GM18861 (cell line): ENCODE results near the gene S100A2.
"Not testable (repeated sequence)": the region's sequence is repeated elsewhere in the genome, so short reads cannot be mapped to it uniquely, and the experiment has no call there.

Experiments
- ATAC-seq: cut with Tn5 transposase; IDR thresholded peaks from one replicate; pipeline ENCODE4 v1.9.1; 2021; ENCODE audit not compliant: unreplicated experiment

The S100A2 gene

DNA sequence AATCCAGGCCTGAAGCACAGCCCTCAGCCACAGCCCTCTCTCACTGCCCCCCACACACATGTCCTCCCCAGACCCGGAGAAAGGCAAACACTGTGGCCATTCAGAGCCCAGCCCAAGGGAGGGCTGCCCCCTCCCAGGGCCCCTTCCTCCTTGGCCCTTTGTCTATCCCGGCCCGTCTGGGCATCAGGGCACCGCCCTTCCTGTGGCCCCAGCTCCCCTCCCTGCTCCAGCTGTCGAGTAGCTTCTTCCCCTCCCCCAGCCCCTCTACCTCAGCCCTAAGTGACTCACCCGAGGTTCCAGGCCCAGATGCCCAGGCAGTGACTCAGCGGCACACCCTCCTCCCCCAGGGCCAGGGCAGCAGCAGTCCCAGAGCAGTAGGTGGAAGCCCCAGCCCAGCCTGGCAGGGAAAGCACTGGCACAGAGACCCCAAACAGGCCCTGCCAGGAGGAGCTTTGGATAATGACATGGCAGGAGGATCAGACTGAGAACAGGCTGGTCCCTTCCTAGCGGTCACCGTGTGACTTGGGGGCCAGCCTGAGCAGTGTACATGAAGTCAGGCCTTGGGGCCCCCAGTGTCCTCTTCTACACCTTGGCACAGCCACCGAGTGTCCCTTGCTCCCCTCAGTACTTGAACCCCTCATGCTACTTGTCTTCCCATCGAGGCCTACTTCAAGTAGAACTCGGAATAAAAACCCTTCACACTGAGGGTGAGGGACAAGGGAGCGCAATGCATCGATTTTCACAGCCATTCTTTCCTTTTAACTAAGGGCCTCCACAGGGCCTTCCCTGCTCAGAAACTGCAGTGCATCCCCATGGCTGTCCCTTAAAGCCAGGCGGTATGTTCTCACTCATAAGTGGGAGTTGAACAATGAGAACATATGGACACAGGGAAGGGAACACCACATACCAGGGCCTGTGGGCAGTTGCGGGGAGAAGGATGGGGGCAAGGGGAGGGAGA lies 1.0 kb upstream of the S100A2 start:
- ATAC-seq, result no peak

DNA sequence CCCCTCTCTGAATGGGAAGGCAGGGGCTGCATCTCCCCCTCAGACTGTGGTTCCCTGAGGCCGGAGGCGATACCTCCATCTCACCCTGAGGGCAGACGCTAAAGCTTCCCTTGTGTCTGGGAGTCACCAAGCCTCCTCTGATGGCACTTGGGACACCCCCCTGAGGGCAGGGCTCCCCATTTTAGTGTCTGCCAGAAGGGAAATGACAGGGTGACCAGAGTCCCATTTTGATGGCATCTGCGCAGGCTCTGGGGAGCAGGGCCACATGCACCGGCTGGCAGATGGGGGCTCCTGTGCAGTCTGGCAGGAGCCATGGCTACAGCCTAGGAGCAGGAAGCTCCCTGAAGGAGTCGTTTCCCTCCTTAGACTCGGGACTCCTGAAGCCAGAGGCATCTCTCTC lies 1.7 kb downstream of the S100A2 start:
- no peak for ATAC-seq

GRCh38 chr1:153563483-153563901 lies 2.2 kb downstream of the S100A2 start:
- ATAC-seq, result no peak

GRCh38 chr1:153562021-153562420 lies 3.6 kb downstream of the S100A2 start:
- ATAC-seq, result not testable (repeated sequence)

DNA sequence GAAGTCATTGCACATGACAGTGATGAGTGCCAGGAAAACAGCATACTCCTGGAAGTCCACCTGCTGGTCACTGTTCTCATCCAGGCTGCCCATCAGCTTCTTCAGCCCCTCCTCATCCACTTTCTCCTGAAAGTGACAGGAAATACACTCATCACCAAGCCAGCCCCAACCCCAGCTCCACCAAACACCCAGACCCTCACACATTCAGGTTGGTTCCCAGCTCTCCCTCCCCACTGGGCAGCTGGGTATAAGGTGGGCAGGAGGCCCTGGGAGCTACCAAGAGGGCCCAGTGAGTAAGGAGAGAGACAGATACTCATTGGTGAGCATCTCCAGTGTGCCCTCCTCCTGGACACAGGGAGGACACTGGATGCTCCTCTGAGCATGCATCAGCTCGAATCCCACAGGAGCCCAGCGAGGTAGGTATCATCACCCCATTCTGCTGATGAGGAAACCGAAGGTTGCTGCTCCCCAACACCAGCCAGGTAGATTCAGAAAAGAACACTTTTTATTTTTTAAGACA lies 4.1 kb downstream of the S100A2 start:
- ATAC-seq, result no peak

GRCh38 chr1:153560771-153561465 lies 4.7 kb downstream of the S100A2 start:
- no peak for ATAC-seq

DNA sequence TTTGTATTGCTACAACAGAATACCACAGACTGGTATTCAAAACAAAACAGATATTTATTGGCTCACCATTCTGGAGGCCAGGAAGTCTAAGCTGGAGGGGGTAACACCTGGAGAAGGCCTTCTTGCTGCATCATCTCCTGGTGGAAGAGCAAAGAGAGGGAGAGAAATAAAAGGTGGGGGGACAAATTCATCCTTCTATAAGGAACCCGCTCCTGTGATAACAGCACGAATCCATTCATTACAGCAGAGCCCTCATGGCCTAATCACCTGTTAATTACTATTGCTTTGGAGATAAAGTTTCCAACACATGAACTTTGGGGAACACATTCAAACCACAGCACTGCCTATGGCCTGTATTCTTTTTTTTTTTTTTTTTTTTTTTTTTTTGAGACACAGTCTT lies 5.4 kb downstream of the S100A2 start:
- no peak for ATAC-seq

GRCh38 chr1:153557877-153558276 lies 7.8 kb downstream of the S100A2 start:
- no peak for ATAC-seq

GRCh38 chr1:153556348-153556747 lies 9.3 kb downstream of the S100A2 start:
- ATAC-seq, result no peak

DNA sequence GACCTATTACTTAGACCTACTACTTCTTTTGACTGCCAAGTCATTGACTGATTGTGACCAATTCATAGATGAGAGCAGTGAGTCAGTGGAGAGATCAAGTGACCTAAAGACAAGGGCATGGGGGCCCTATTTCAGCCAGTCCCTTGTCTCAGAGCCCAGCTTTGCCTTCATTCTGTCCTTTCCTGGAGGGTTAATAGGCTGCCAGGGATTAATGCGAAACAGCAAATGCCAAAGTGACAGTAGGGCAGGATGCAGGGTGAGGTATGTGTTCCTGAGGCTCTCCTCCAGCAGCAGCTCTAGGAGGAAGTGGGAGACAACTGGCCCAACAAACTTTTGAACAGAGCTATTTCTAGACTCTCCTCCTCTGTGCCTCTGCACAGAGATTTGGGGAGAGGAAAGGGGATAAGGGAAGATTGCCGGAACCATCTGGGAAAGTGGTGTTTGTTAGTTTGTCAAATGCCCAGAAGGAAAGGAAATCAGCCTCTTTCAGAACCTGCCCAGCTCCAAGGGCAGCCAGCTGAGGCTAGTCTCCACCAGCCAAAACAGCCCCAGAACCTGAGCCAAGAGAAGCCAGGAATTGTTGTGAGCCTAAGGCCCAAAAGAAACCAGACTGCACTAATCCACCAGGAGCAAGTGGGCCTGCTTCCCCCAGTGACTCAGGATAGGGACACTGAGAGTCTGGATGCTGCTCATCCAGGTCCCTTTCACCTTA lies 11.7 kb downstream of the S100A2 start:
- no peak for ATAC-seq

DNA sequence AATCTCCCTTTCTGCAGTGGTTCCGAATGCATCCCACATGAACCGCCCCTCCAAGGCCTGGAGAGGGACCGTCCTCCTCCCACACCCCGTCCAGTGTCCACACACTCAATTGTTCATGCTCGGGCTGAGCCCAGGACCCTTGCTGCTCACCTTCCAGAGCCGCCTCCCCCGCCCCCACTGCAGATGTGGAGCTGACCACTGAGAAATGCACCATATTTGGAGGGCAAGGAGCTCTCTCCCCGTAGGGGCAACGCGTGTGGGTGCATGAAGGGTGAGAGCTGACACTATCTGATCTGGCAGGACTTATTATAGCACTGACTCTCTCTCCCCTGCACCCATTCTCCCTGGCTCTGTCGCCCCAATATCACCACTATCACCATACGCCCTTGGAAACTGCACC lies 12.5 kb downstream of the S100A2 start:
- no peak for ATAC-seq

DNA sequence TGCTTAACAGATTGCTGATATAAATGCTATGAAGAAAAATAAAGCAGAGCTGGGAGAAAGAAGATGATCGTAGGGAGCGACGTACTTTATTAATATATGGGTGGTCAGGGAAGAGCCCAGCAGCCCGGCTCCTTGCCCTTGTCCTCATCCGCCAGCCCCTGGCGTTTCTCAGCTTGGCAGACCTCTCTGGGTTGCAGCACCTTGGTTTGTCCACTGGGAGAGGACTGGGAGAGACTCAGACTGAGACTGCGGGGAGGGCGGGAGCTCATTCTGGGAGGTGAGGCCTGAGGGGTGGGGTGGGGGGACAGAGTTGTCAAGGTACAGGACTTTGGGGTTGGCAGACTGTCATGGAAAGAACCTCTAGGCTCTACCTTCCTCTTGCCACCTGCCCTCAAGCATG lies 13.3 kb downstream of the S100A2 start:
- ATAC-seq, result no peak

GRCh38 chr1:153550827-153551500 lies 14.7 kb downstream of the S100A2 start:
- no peak for ATAC-seq

- no peak for ATAC-seq
Observed at GRCh38 chr1:153550398-153550758, 15.3 kb downstream of the S100A2 start.

DNA sequence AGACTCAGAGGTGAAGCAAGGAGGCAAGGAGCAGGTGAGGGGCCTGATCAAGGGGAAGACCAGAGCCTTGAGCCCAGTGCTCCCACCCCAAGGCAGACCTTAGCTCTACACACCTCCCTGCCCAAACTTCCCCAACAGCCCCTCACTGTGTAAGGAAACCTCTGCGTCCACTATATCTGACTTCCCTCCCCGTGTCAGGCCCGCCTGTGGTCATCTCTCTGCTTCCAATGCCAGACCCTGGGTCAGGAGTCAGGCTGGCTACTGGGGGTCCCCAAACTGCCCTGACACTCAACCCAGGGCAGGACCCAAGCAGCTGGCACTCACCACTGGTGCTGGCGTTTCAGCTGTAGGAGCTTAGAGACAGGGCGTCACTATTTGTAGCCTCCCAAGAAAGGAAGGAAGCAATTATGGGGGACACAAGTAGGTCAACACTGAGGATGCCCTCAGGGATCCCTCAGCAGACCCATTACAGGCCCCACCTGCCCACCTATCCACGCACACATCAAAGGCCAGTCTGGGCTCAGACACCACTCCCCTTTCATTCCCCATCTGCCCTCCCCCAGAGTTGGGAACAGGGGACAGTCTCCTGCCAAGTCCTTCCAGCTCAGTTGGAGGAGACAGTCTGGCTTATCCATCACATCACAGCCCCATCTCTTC lies 15.8 kb downstream of the S100A2 start:
- no peak for ATAC-seq

GRCh38 chr1:153548722-153549688 lies 16.6 kb downstream of the S100A2 start, which contains the start of gene S100A3:
TSS of gene S100A3 (minus strand) at chr1:153549258. CDS start at chr1:153548485, 773 bp downstream.
- no peak for ATAC-seq

GRCh38 chr1:153547560-153548551 lies 17.8 kb downstream of the S100A2 start:
- ATAC-seq, result no peak
